H9 (cell line): ENCODE data around the gene LIPC. TPM values are rescaled to one million over a fixed set of nuclear protein-coding genes. Genes with fewer than 3 reads are reported as not detected.

Experiments
- DNase-seq: peaks from one replicate; pipeline ENCODE4 v3.0.0-alpha.2; 2017
- H2AFZ ChIP-seq: one replicate; pipeline ENCODE4 v1.6.1; 2013; ENCODE audit warnings: mild to moderate bottlenecking, low read length, control low read depth, moderate library complexity
- H2AK5ac ChIP-seq: 2 replicates; pipeline ENCODE4 v1.6.1; 2013; ENCODE audit warnings: low read length, control low read depth, mixed read lengths; ENCODE audit not compliant: insufficient read length
- H2BK120ac ChIP-seq: one replicate; pipeline ENCODE4 v1.6.1; 2013; ENCODE audit warnings: low read depth, mild to moderate bottlenecking, low read length, control low read depth, inconsistent platforms; ENCODE audit not compliant: poor library complexity, severe bottlenecking
- H2BK12ac ChIP-seq: 2 replicates; pipeline ENCODE4 v1.6.1; 2013; ENCODE audit warnings: low read length, control low read depth, mixed read lengths, low read depth; ENCODE audit not compliant: insufficient read length
- H2BK15ac ChIP-seq: 2 replicates; pipeline ENCODE4 v1.6.1; 2013; ENCODE audit warnings: low read depth, low read length, control low read depth
- H2BK20ac ChIP-seq: one replicate; pipeline ENCODE4 v1.6.1; 2013; ENCODE audit warnings: low read depth, mild to moderate bottlenecking, low read length, control low read depth, inconsistent platforms; ENCODE audit not compliant: poor library complexity, severe bottlenecking
- H2BK5ac ChIP-seq: 2 replicates; pipeline ENCODE4 v1.6.1; 2013; ENCODE audit warnings: low read length, control low read depth, mixed read lengths; ENCODE audit not compliant: insufficient read length
- H3K14ac ChIP-seq: 2 replicates; pipeline ENCODE4 v1.6.1; 2013; ENCODE audit warnings: low read length, control low read depth; ENCODE audit not compliant: insufficient read depth
- H3K18ac ChIP-seq: 2 replicates; pipeline ENCODE4 v1.6.1; 2013; ENCODE audit warnings: low read depth, mild to moderate bottlenecking, mixed read lengths, low read length, control low read depth; ENCODE audit not compliant: insufficient read length
- H3K23ac ChIP-seq: 2 replicates; pipeline ENCODE4 v1.6.1; 2013; ENCODE audit warnings: low read length, control low read depth, mixed read lengths, low read depth; ENCODE audit not compliant: insufficient read length
- H3K23me2 ChIP-seq: 2 replicates; pipeline ENCODE4 v1.6.1; 2013; ENCODE audit warnings: low read depth, mild to moderate bottlenecking, mixed read lengths, low read length, control low read depth; ENCODE audit not compliant: insufficient read length, poor library complexity, severe bottlenecking
- H3K27ac ChIP-seq: 2 replicates; pipeline ENCODE4 v1.5.1; 2013; ENCODE audit warnings: low read length, control low read depth, mixed read lengths, low read depth; ENCODE audit not compliant: insufficient read length
- H3K27me3 ChIP-seq: 2 replicates; pipeline ENCODE4 v1.6.1; 2013; ENCODE audit warnings: low read length, control low read depth, inconsistent platforms; ENCODE audit not compliant: insufficient read depth
- H3K4ac ChIP-seq: 2 replicates; pipeline ENCODE4 v1.6.1; 2013; ENCODE audit warnings: low read depth, mild to moderate bottlenecking, control low read depth, inconsistent platforms, low read length, moderate library complexity
- H3K4me1 ChIP-seq: 2 replicates; pipeline ENCODE4 v1.6.1; 2013; ENCODE audit warnings: low read length, control low read depth, inconsistent platforms; ENCODE audit not compliant: insufficient read depth
- H3K4me2 ChIP-seq: 2 replicates; pipeline ENCODE4 v1.6.1; 2013; ENCODE audit warnings: low read length, control low read depth, mixed read lengths; ENCODE audit not compliant: insufficient read length, insufficient read depth
- H3K56ac ChIP-seq: 2 replicates; pipeline ENCODE4 v1.6.1; 2013; ENCODE audit warnings: low read depth, mild to moderate bottlenecking, mixed read lengths, low read length, control low read depth; ENCODE audit not compliant: insufficient read length
- H3K79me1 ChIP-seq: 2 replicates; pipeline ENCODE4 v1.6.1; 2013; ENCODE audit warnings: low read depth, mild to moderate bottlenecking, moderate library complexity, low read length, control low read depth, inconsistent platforms; ENCODE audit not compliant: insufficient read depth, poor library complexity, severe bottlenecking
- H3K79me2 ChIP-seq: 2 replicates; pipeline ENCODE4 v1.6.1; 2013; ENCODE audit warnings: low read length, control low read depth, inconsistent platforms; ENCODE audit not compliant: insufficient read depth
- H3K9ac ChIP-seq: 2 replicates; pipeline ENCODE4 v1.6.1; 2013; ENCODE audit warnings: low read length, control low read depth, mixed read lengths; ENCODE audit not compliant: insufficient read length; ENCODE audit errors: extremely low read depth
- H3K9me3 ChIP-seq: one replicate; pipeline ENCODE4 v1.6.1; 2013; ENCODE audit warnings: low read depth, low read length, inconsistent platforms; ENCODE audit not compliant: control insufficient read depth
- H3T11ph ChIP-seq: one replicate; pipeline ENCODE4 v1.6.1; 2013; ENCODE audit warnings: mild to moderate bottlenecking, low read length, control low read depth, inconsistent platforms
- H4K20me1 ChIP-seq: one replicate; pipeline ENCODE4 v1.6.1; 2013; ENCODE audit not compliant: control insufficient read depth, insufficient read length, insufficient read depth
- H4K5ac ChIP-seq: 2 replicates; pipeline ENCODE4 v1.6.1; 2013; ENCODE audit warnings: low read depth, mild to moderate bottlenecking, mixed read lengths, low read length, control low read depth; ENCODE audit not compliant: insufficient read length
- H4K8ac ChIP-seq: replicated peaks from 2 replicates; pipeline ENCODE4 v1.6.1; 2013; ENCODE audit warnings: low read length, control low read depth, mixed read lengths, low read depth; ENCODE audit not compliant: insufficient read length
- H4K91ac ChIP-seq: 2 replicates; pipeline ENCODE4 v1.6.1; 2013; ENCODE audit warnings: low read depth, mild to moderate bottlenecking, moderate library complexity, mixed read lengths, low read length, control low read depth; ENCODE audit not compliant: insufficient read length
- H3K27ac Mint-ChIP-seq, 3 experiments: 2 replicates in 2 of 3; 3 replicates in 1 of 3; pipeline ENCODE4 v1.8.0; 2020 to 2021; ENCODE audit warnings: mixed read lengths in 3 of 3, mild to moderate bottlenecking in 1 of 3, moderate library complexity in 1 of 3
- H3K27me3 Mint-ChIP-seq: 2 replicates; pipeline ENCODE4 v1.8.0; 2021; ENCODE audit warnings: low read depth, mild to moderate bottlenecking, moderate library complexity, mixed read lengths
- H3K36me3 Mint-ChIP-seq, 3 experiments: 2 replicates in 2 of 3; 3 replicates in 1 of 3; pipeline ENCODE4 v1.8.0; 2020 to 2021; ENCODE audit warnings: low read depth in 3 of 3, mixed read lengths in 3 of 3; ENCODE audit not compliant: insufficient read depth in 1 of 3
- H3K4me1 Mint-ChIP-seq, 2 experiments: 2 replicates each; pipeline ENCODE4 v1.8.0; 2020; ENCODE audit warnings: mixed read lengths in 2 of 2
- H3K4me3 Mint-ChIP-seq, 2 experiments: 2 replicates in 1 of 2; 3 replicates in 1 of 2; pipeline ENCODE4 v1.8.0; 2020 to 2021; ENCODE audit warnings: mild to moderate bottlenecking in 2 of 2, mixed read lengths in 2 of 2, moderate library complexity in 1 of 2
- H3K9me3 Mint-ChIP-seq, 2 experiments: 2 replicates in 1 of 2; 3 replicates in 1 of 2; pipeline ENCODE4 v1.8.0; 2020; ENCODE audit warnings: mild to moderate bottlenecking in 2 of 2, mixed read lengths in 2 of 2, moderate library complexity in 1 of 2
- CTCF ChIP-seq: fragments of 200-600 bp; sonication (generic); conservative IDR thresholded peaks from 3 replicates; pipeline ENCODE4 v1.8.0; 2021; ENCODE audit warnings: antibody characterized with exemption, mild to moderate bottlenecking
- WGBS: extraction: QIAGEN DNeasy Blood & Tissue Kit; methylation state at CpG from one replicate; pipeline ENCODE4 v1.1.7; 2013; ENCODE audit warnings: missing lambda C conversion rate, low lambda C conversion rate, mixed read lengths; ENCODE audit not compliant: insufficient read length; ENCODE audit errors: extremely low coverage; 5-methylcytosine and 5-hydroxymethylcytosine counted together
- total RNA-seq: library from RNA; stranded (reverse); gene quantifications from 2 replicates; pipeline ENCODE4 v1.2.1, GENCODE V29; 2021

The LIPC gene
- total RNA-seq, 1 experiment from 2014 or later = not detected

GRCh38 chr15:58564981-58565380 is 133.2 kb downstream of the LIPC start:
- Histone ChIP-seq H2BK120ac (no peak overlapping the region), H2BK5ac (no peak overlapping the region), H3K23me2 (no peaks in the 10 kb centered on the region), H3K27ac (no peak overlapping the region), H2AFZ (no peak overlapping the region), H4K91ac (no peak overlapping the region), H3K4me2 (no peak overlapping the region), H2BK20ac (no peak overlapping the region), H4K5ac (no peak overlapping the region), H3K14ac (no peak overlapping the region), H3K4me1 (no peaks in the 10 kb centered on the region), H3K79me2 (no peaks in the 10 kb centered on the region), H3K56ac (no peak overlapping the region), H4K8ac (no peak overlapping the region), H2BK12ac (no peak overlapping the region), H3K9ac (no peak overlapping the region), H3K4ac (no peak overlapping the region), H3T11ph (no peak overlapping the region), H3K9me3 (no peaks in the 10 kb centered on the region), H3K18ac (no peak overlapping the region), H2BK15ac (no peak overlapping the region), H3K27me3 (no peaks in the 10 kb centered on the region), H4K20me1 (no peaks in the 10 kb centered on the region), H3K79me1 (no peaks in the 10 kb centered on the region), H2AK5ac (no peak overlapping the region), H3K23ac (no peak overlapping the region)
- Mint-ChIP-seq H3K4me3 (no peak overlapping the region), H3K27me3 (no peaks in the 10 kb centered on the region), H3K36me3 (no peaks in the 10 kb centered on the region; a peak in 1 of 7 replicates), H3K4me1 (peaks cover 17 to 29% of the 10 kb centered on the region in 2 experiments), H3K27ac (no peak overlapping the region), H3K9me3 (no peaks in the 10 kb centered on the region; a peak in 1 of 5 replicates)
- WGBS = no CpG with 5 or more reads among the region's 6 CpGs
- DNase-seq = no peak
- no peak for TF ChIP-seq CTCF
